HEK293T (cell line): ENCODE measurements around the gene COL5A1.

Experiments
- ARNT ChIP-seq: fragments of 450-650 bp; IDR thresholded peaks from 2 replicates; pipeline ENCODE4 v1.6.1; 2017; ENCODE audit warnings: mild to moderate bottlenecking
- ELF4 ChIP-seq: fragments of 450-650 bp; IDR thresholded peaks from 2 replicates; pipeline ENCODE4 v1.6.1; 2017; ENCODE audit warnings: antibody characterized with exemption
- FOXK2 ChIP-seq: fragments of 450-650 bp; IDR thresholded peaks from 2 replicates; pipeline ENCODE4 v1.6.1; 2016; ENCODE audit warnings: mild to moderate bottlenecking
- FOXM1 ChIP-seq: fragments of 450-650 bp; IDR thresholded peaks from 2 replicates; pipeline ENCODE4 v1.6.1; 2017; ENCODE audit warnings: mild to moderate bottlenecking, borderline replicate concordance
- HDGF ChIP-seq: fragments of 450-650 bp; IDR thresholded peaks from 2 replicates; pipeline ENCODE4 v1.6.1; 2017; ENCODE audit warnings: antibody characterized with exemption, borderline replicate concordance
- L3MBTL2 ChIP-seq: fragments of 450-650 bp; conservative IDR thresholded peaks from 2 replicates; pipeline ENCODE4 v1.6.1; 2016; ENCODE audit warnings: mild to moderate bottlenecking
- LEF1 ChIP-seq: fragments of 450-650 bp; IDR thresholded peaks from 2 replicates; pipeline ENCODE4 v1.6.1; 2017; ENCODE audit warnings: mild to moderate bottlenecking, borderline replicate concordance
- SP1 ChIP-seq: fragments of 450-650 bp; IDR thresholded peaks from 2 replicates; pipeline ENCODE4 v1.6.1; 2017
- SUZ12 ChIP-seq: fragments of 450-650 bp; IDR thresholded peaks from 2 replicates; pipeline ENCODE4 v1.6.1; 2016; ENCODE audit warnings: mild to moderate bottlenecking
- TARDBP ChIP-seq: fragments of 450-650 bp; IDR thresholded peaks from 2 replicates; pipeline ENCODE4 v1.6.1; 2016

GRCh38 chr9:134752471-134753168 lies 111.0 kb downstream of the COL5A1 start:
- TF ChIP-seq TARDBP = no peak
- no peak for TF ChIP-seq SUZ12
- TF ChIP-seq SP1 = no peak
- TF ChIP-seq FOXK2 = no peak
- no peak for TF ChIP-seq HDGF
- TF ChIP-seq L3MBTL2 = no peak
- TF ChIP-seq ELF4 = no peak
- no peak for TF ChIP-seq FOXM1
- TF ChIP-seq LEF1 = no peak
- no peak for TF ChIP-seq ARNT
